Measurements from ENCODE around the gene MYEOV.

- TF ChIP-seq EZH2 (IDR thresholded peaks at IDR 0.05; ENCODE audit: borderline replicate concordance, insufficient read depth, low read depth, low read length, poor library complexity, severe bottlenecking) = no peak
- TF ChIP-seq, protein P1, sequence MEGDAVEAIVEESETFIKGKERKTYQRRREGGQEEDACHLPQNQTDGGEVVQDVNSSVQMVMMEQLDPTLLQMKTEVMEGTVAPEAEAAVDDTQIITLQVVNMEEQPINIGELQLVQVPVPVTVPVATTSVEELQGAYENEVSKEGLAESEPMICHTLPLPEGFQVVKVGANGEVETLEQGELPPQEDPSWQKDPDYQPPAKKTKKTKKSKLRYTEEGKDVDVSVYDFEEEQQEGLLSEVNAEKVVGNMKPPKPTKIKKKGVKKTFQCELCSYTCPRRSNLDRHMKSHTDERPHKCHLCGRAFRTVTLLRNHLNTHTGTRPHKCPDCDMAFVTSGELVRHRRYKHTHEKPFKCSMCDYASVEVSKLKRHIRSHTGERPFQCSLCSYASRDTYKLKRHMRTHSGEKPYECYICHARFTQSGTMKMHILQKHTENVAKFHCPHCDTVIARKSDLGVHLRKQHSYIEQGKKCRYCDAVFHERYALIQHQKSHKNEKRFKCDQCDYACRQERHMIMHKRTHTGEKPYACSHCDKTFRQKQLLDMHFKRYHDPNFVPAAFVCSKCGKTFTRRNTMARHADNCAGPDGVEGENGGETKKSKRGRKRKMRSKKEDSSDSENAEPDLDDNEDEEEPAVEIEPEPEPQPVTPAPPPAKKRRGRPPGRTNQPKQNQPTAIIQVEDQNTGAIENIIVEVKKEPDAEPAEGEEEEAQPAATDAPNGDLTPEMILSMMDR (IDR thresholded peaks at IDR 0.05) = no peak
These were observed 9.9 kb upstream of the MYEOV start for GRCh38 chr11:69284081-69284511.
